GM23338 (cell line): ENCODE measurements around the gene HMOX2. TPM values are rescaled to one million over a fixed set of nuclear protein-coding genes. Genes with fewer than 3 reads are reported as not detected.

ENCODE experiments used
- ATAC-seq: fragments of 200-7000 bp; cut with Tn5 transposase; 3 replicates; pipeline ENCODE4 v1.9.1; 2020
- DNase-seq: peaks from one replicate; pipeline ENCODE4 v3.0.0-alpha.2; 2015; ENCODE audit warnings: low spot score
- H2AFZ ChIP-seq: fragments of 200-600 bp; sonication (generic); 2 replicates; pipeline ENCODE4 v1.8.0; 2016; ENCODE audit warnings: antibody characterized with exemption, mild to moderate bottlenecking, moderate library complexity
- H3F3A ChIP-seq: fragments of 200-600 bp; sonication (generic); replicated peaks from 2 replicates; pipeline ENCODE4 v1.8.0; 2017; ENCODE audit warnings: antibody characterized with exemption, mixed run types, low read depth
- H3K27ac ChIP-seq: fragments of 200-600 bp; sonication (generic); 2 replicates; pipeline ENCODE4 v1.6.1; 2016; ENCODE audit warnings: low read depth
- H3K27me3 ChIP-seq: fragments of 200-600 bp; sonication (generic); 2 replicates; pipeline ENCODE4 v1.8.0; 2016; ENCODE audit warnings: mild to moderate bottlenecking, mixed run types, moderate library complexity; ENCODE audit not compliant: insufficient read depth
- H3K36me3 ChIP-seq: fragments of 200-600 bp; sonication (generic); 2 replicates; pipeline ENCODE4 v1.8.0; 2016; ENCODE audit warnings: mild to moderate bottlenecking; ENCODE audit not compliant: insufficient read depth
- H3K4me1 ChIP-seq: fragments of 200-600 bp; sonication (generic); 2 replicates; pipeline ENCODE4 v1.8.0; 2016; ENCODE audit warnings: mild to moderate bottlenecking, moderate library complexity; ENCODE audit not compliant: insufficient read depth
- H3K4me2 ChIP-seq: fragments of 200-600 bp; sonication (generic); 2 replicates; pipeline ENCODE4 v1.7.1; 2017; ENCODE audit warnings: mixed run types
- H3K4me3 ChIP-seq: fragments of 200-600 bp; sonication (generic); 2 replicates; pipeline ENCODE4 v1.6.1; 2016; ENCODE audit warnings: mixed run types
- H3K79me2 ChIP-seq: fragments of 200-600 bp; sonication (generic); replicated peaks from 2 replicates; pipeline ENCODE4 v1.8.0; 2017; ENCODE audit warnings: mild to moderate bottlenecking; ENCODE audit not compliant: insufficient read depth
- H3K9me2 ChIP-seq: fragments of 200-600 bp; sonication (generic); 2 replicates; pipeline ENCODE4 v1.8.0; 2017; ENCODE audit not compliant: insufficient read depth
- H4K20me1 ChIP-seq: fragments of 200-600 bp; sonication (generic); replicated peaks from 2 replicates; pipeline ENCODE4 v1.8.0; 2017; ENCODE audit warnings: mild to moderate bottlenecking; ENCODE audit not compliant: insufficient read depth
- H3K27ac Mint-ChIP-seq: 2 replicates; pipeline ENCODE4 v1.8.0; 2020; ENCODE audit warnings: inconsistent platforms, mild to moderate bottlenecking, moderate library complexity, mixed read lengths
- H3K27me3 Mint-ChIP-seq: 3 replicates; pipeline ENCODE4 v1.8.0; 2022; ENCODE audit warnings: low read depth, mild to moderate bottlenecking, moderate library complexity, mixed read lengths, inconsistent platforms; ENCODE audit not compliant: insufficient read depth, poor library complexity
- H3K36me3 Mint-ChIP-seq: 3 replicates; pipeline ENCODE4 v1.8.0; 2021; ENCODE audit warnings: low read depth, mild to moderate bottlenecking, inconsistent platforms, moderate library complexity, mixed read lengths
- H3K4me1 Mint-ChIP-seq: 3 replicates; pipeline ENCODE4 v1.8.0; 2020; ENCODE audit warnings: mild to moderate bottlenecking, inconsistent platforms, mixed read lengths
- H3K4me3 Mint-ChIP-seq: 3 replicates; pipeline ENCODE4 v1.8.0; 2021; ENCODE audit warnings: moderate library complexity, mild to moderate bottlenecking, inconsistent platforms, mixed read lengths
- H3K9me3 Mint-ChIP-seq: 3 replicates; pipeline ENCODE4 v1.8.0; 2020; ENCODE audit warnings: moderate library complexity, mild to moderate bottlenecking, inconsistent platforms, mixed read lengths
- CTCF ChIP-seq, 2 experiments: fragments of 200-600 bp in 1 of 2; sonication (generic) in 1 of 2; conservative IDR thresholded peaks; 2 replicates each; pipeline versions ENCODE4 v1.5.1 to v1.6.1; 2016 to 2017; ENCODE audit warnings: antibody characterized with exemption in 2 of 2, low read depth in 2 of 2, mild to moderate bottlenecking in 2 of 2, moderate library complexity in 1 of 2
- JUNB ChIP-seq: IDR thresholded peaks from one replicate; pipeline ENCODE4 v1.6.1; 2016; ENCODE audit warnings: antibody characterized with exemption; ENCODE audit not compliant: unreplicated experiment
- POLR2AphosphoS5 ChIP-seq: IDR thresholded peaks from 2 replicates; pipeline ENCODE4 v1.6.1; 2016; ENCODE audit warnings: antibody characterized with exemption, low read depth
- ZNF462 ChIP-seq: fragments of 250-450 bp; sonication (Bioruptor Pico); IDR thresholded peaks from 2 replicates; pipeline ENCODE4 v1.5.0; 2020; ENCODE audit warnings: mild to moderate bottlenecking, moderate library complexity
- polyA plus RNA-seq: library from polyadenylated mRNA; unstranded; fragments of >200 nt; fragmentation: Nextera tagmentation; extraction: Ambion mirVana; gene quantifications from 2 replicates; pipeline ENCODE4 v1.2.1, GENCODE V29; 2016
- total RNA-seq: library from RNA; depleted of rRNA; stranded (reverse); fragments of >200 nt; shearing (Covaris generic); gene quantifications from 2 replicates; pipeline ENCODE4 v1.2.3, GENCODE V29; 2014

HMOX2 gene
- total and polyA plus RNA-seq, 2 experiments from 2014 or later = 33.0 to 38.1 TPM

- no peak for TF ChIP-seq ZNF462 (CRISPR knock-in tag)
Measured at GRCh38 chr16:4515611-4516233, 39.5 kb downstream of the HMOX2 start (continued).

GRCh38 chr16:4517812-4518680 lies 41.8 kb downstream of the HMOX2 start:
- peaks cover 26% of the 10 kb centered on the region for H4K20me1 ChIP-seq
- DNase-seq (peak; percentile 87), ATAC-seq (peak; percentile 83)
- no peak overlapping the region for H3K4me3 ChIP-seq
- TF ChIP-seq JUNB (no peak), CTCF (conservative IDR thresholded peaks at IDR 0.05; ENCODE audit: low read depth in 2 of 2) (peak; percentile 85 to 95), POLR2AphosphoS5 (peak; percentile 13; the same call in 1 of the 2 replicates)
- H3K36me3 ChIP-seq = no peaks in the 10 kb centered on the region
- H3K4me1 ChIP-seq = peaks cover 33% of the 10 kb centered on the region
- H3K9me3 Mint-ChIP-seq = no peaks in the 10 kb centered on the region
- peaks cover 54% of the 10 kb centered on the region for H3K4me1 Mint-ChIP-seq
- no peaks in the 10 kb centered on the region; the same call in 1 of the 2 replicates for H3F3A ChIP-seq
- peak overlapping the region; percentile 45; the same call in 1 of the 2 replicates for H3K27ac Mint-ChIP-seq
- no peak overlapping the region for H2AFZ ChIP-seq
- H3K27me3 ChIP-seq = no peaks in the 10 kb centered on the region
- H3K27me3 Mint-ChIP-seq = peaks cover 3% of the 10 kb centered on the region
- H3K36me3 Mint-ChIP-seq = peaks cover 6% of the 10 kb centered on the region; the same call in 2 of the 3 replicates
- H3K27ac ChIP-seq = peak overlapping the region; percentile 55; the same call in 1 of the 2 replicates
- no peak overlapping the region for H3K4me2 ChIP-seq
- H3K79me2 ChIP-seq = peaks cover 33% of the 10 kb centered on the region
- H3K4me3 Mint-ChIP-seq = no peak overlapping the region
- no peaks in the 10 kb centered on the region for H3K9me2 ChIP-seq
